VCaP (cell line): ENCODE results near the gene ASB16.

ENCODE experiments used
- H3K27ac ChIP-seq: fragments of 450-650 bp; 2 replicates; pipeline ENCODE4 v1.5.1; 2017
- CTCF ChIP-seq: fragments of 450-650 bp; conservative IDR thresholded peaks from 2 replicates; pipeline ENCODE4 v1.5.1; 2017; ENCODE audit warnings: mild to moderate bottlenecking, moderate library complexity

The ASB16 gene

GRCh38 chr17:44170499-44171201 is at the start of gene ASB16:
Gene ASB16 (plus strand): TSS chr17:44170704. CDS start chr17:44170790, 86 bp downstream.
- TF ChIP-seq CTCF, result no peak
- H3K27ac ChIP-seq, result peak within 1 kb of the TSS; percentile 63

GRCh38 chr17:44120851-44121605 is 49.5 kb upstream of the ASB16 start:
- no peak for TF ChIP-seq CTCF
- no peak overlapping the region for H3K27ac ChIP-seq

- H3K27ac ChIP-seq, result peak overlapping the region; percentile 90
These were observed 48.3 kb upstream of the ASB16 start for GRCh38 chr17:44121997-44122815.

GRCh38 chr17:44122816-44123355 is 47.6 kb upstream of the ASB16 start:
- TF ChIP-seq CTCF, result no peak
- H3K27ac ChIP-seq, result peak overlapping the region; percentile 90

More at GRCh38 chr17:44121997-44122815, 48.3 kb upstream of the ASB16 start:
- no peak for TF ChIP-seq CTCF

- H3K27ac ChIP-seq, result peak within 1 kb of the TSS; percentile 90
- TF ChIP-seq CTCF, result peak; percentile 69
These were observed 47.0 kb upstream of the ASB16 start, which contains the start of gene HDAC5 for GRCh38 chr17:44123356-44124117. Gene HDAC5 (minus strand): TSS chr17:44123641. CDS start chr17:44117515, 6,126 bp downstream.

GRCh38 chr17:44124118-44124438 is 46.4 kb upstream of the ASB16 start:
- peak overlapping the region; percentile 90 for H3K27ac ChIP-seq
- TF ChIP-seq CTCF, result peak; percentile 20
